CD4-positive, alpha-beta T cell treated with Interferon gamma for 1 hour (primary cell): ENCODE data around the gene SLC12A3.
A peak's percentile ranks its signal among the peaks of the same experiment; 100 is the strongest.
"Not testable (repeated sequence)": the region's sequence is repeated elsewhere in the genome, so short reads cannot be mapped to it uniquely, and the experiment has no call there.

ENCODE experiments used
- DNase-seq: peaks from one replicate; pipeline ENCODE4 v3.0.0-alpha.2; 2020

The SLC12A3 gene

GRCh38 chr16:56869513-56870275 is 4.7 kb downstream of the SLC12A3 start:
- peak; percentile 47 for DNase-seq

- no peak for DNase-seq
These were observed 5.4 kb downstream of the SLC12A3 start for GRCh38 chr16:56870276-56870888.

- peak; percentile 33 for DNase-seq
These were observed 6.2 kb downstream of the SLC12A3 start for GRCh38 chr16:56871172-56871593.

- DNase-seq: peak; percentile 9
These were observed 7.9 kb downstream of the SLC12A3 start for GRCh38 chr16:56872863-56873391.

- no peak for DNase-seq
These were observed 9.8 kb downstream of the SLC12A3 start for GRCh38 chr16:56874800-56875199.

GRCh38 chr16:56876048-56876447 is 11.0 kb downstream of the SLC12A3 start:
- DNase-seq: no peak

GRCh38 chr16:56877486-56878182 is 12.6 kb downstream of the SLC12A3 start:
- DNase-seq: no peak

- no peak for DNase-seq
These were observed 13.4 kb downstream of the SLC12A3 start for GRCh38 chr16:56878282-56878854.

GRCh38 chr16:56879276-56879675 is 14.3 kb downstream of the SLC12A3 start:
- DNase-seq: no peak

- no peak for DNase-seq
These were observed 15.2 kb downstream of the SLC12A3 start for GRCh38 chr16:56880176-56880575.

- DNase-seq: no peak
These were observed 15.7 kb downstream of the SLC12A3 start for GRCh38 chr16:56880685-56881084.

GRCh38 chr16:56882077-56882800 is 17.2 kb downstream of the SLC12A3 start:
- DNase-seq: no peak

GRCh38 chr16:56883586-56883985 is 18.6 kb downstream of the SLC12A3 start:
- DNase-seq: no peak

GRCh38 chr16:56884026-56884582 is 19.1 kb downstream of the SLC12A3 start:
- no peak for DNase-seq

GRCh38 chr16:56884929-56885328 is 19.9 kb downstream of the SLC12A3 start:
- DNase-seq: not testable (repeated sequence)

GRCh38 chr16:56885446-56886162 is 20.6 kb downstream of the SLC12A3 start:
- DNase-seq: no peak

GRCh38 chr16:56886296-56886695 is 21.3 kb downstream of the SLC12A3 start:
- DNase-seq: no peak

GRCh38 chr16:56886826-56887225 is 21.8 kb downstream of the SLC12A3 start:
- DNase-seq: no peak

GRCh38 chr16:56888806-56889205 is 23.8 kb downstream of the SLC12A3 start:
- DNase-seq: peak; percentile 64

GRCh38 chr16:56889206-56889605 is 24.2 kb downstream of the SLC12A3 start:
- no peak for DNase-seq

GRCh38 chr16:56891685-56892084 is 26.7 kb downstream of the SLC12A3 start:
- DNase-seq: no peak

- no peak for DNase-seq
These were observed 27.7 kb downstream of the SLC12A3 start for GRCh38 chr16:56892705-56893104.
